GM19240 (cell line): ENCODE measurements around the gene SCGB1C2.
"Not testable (repeated sequence)": the region's sequence is repeated elsewhere in the genome, so short reads cannot be mapped to it uniquely, and the experiment has no call there.

Experiments
- DNase-seq: peaks from one replicate; pipeline ENCODE4 v3.0.0; 2011; ENCODE audit warnings: low spot score; ENCODE audit not compliant: insufficient read length

The SCGB1C2 gene

GRCh38 chr17:148757-149156, 11.4 kb downstream of the SCGB1C2 start:
- no peak for DNase-seq

GRCh38 chr17:149231-149630, 11.9 kb downstream of the SCGB1C2 start:
- DNase-seq, result no peak

GRCh38 chr17:149897-150584, 12.7 kb downstream of the SCGB1C2 start:
- no peak for DNase-seq

GRCh38 chr17:151004-151403, 13.6 kb downstream of the SCGB1C2 start:
- no peak for DNase-seq

GRCh38 chr17:151886-152859, 14.8 kb downstream of the SCGB1C2 start:
- no peak for DNase-seq

GRCh38 chr17:152860-153420, 15.6 kb downstream of the SCGB1C2 start:
- DNase-seq, result no peak

- no peak for DNase-seq
Measured at GRCh38 chr17:153851-154250, 16.5 kb downstream of the SCGB1C2 start.

- no peak for DNase-seq
Measured at GRCh38 chr17:155576-155975, 18.2 kb downstream of the SCGB1C2 start.

GRCh38 chr17:156094-156621, 18.8 kb downstream of the SCGB1C2 start:
- DNase-seq, result no peak

- no peak for DNase-seq
Measured at GRCh38 chr17:156946-157345, 19.6 kb downstream of the SCGB1C2 start.

- DNase-seq, result no peak
Measured at GRCh38 chr17:157901-158300, 20.5 kb downstream of the SCGB1C2 start.

GRCh38 chr17:158379-158778, 21.0 kb downstream of the SCGB1C2 start:
- no peak for DNase-seq

- no peak for DNase-seq
Measured at GRCh38 chr17:159609-160008, 22.2 kb downstream of the SCGB1C2 start.

- no peak for DNase-seq
Measured at GRCh38 chr17:160336-160735, 23.0 kb downstream of the SCGB1C2 start.

- no peak for DNase-seq
Measured at GRCh38 chr17:161481-161880, 24.1 kb downstream of the SCGB1C2 start.

GRCh38 chr17:162689-163088, 25.3 kb downstream of the SCGB1C2 start:
- no peak for DNase-seq

- DNase-seq, result no peak
Measured at GRCh38 chr17:163514-164098, 26.2 kb downstream of the SCGB1C2 start.

GRCh38 chr17:164303-165235, 27.2 kb downstream of the SCGB1C2 start:
- DNase-seq, result no peak

- no peak for DNase-seq
Measured at GRCh38 chr17:165939-166338, 28.6 kb downstream of the SCGB1C2 start.

GRCh38 chr17:168614-169013, 31.2 kb downstream of the SCGB1C2 start:
- not testable (repeated sequence) for DNase-seq
